ENCODE results near the gene VWA2. TPM values are rescaled to one million over a fixed set of nuclear protein-coding genes. Genes with fewer than 3 reads are reported as not detected.

VWA2 gene
- total and polyA plus RNA-seq, 10 of the 15 experiments (the other 5 are each of a cell fraction or from before 2014, with no cell fraction given): 0.03 TPM; not detected in 9

DNA sequence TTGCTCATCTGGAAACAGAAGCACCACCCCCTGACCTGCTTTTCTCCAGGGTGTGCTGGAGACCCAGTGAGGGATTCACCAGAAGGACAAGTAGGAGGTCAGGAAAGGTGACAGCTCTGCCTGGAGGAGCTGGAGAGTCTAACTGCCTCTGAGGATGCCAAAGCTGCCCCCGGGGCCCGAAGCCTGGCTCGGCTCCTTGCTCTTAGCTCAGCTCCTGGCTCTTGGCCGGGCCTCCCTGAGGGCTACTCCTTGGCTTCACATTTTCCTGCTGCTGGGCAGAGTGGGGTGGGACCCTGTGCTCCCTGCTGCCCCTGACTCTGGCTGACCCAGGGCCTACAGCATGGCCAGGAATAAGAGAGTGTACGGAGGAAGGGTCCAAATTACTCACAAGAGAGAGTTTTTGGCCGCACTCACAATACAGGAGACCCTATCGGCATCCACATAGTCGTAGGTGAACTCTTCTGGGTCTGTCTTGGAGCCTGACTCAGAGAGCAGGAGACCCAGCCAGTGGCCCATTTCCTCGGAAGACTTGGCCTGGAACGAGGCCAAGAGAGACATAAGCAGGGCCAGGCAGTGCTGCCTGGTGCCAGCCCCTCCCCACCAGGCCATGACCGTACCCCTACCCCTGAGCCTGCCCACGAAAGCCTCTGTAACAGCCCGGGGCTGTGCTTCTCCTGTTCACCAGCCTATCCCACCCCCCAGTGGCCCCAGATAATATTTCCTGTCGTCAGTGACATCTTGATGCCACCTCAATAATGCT, 63.1 kb downstream of the VWA2 start:
- TF ChIP-seq BCL11A (IDR thresholded peaks at IDR 0.05; ENCODE audit: low read depth, low read length) (no peak), IRF5 (IDR thresholded peaks at IDR 0.05; ENCODE audit: borderline replicate concordance) (no peak), NFIC (IDR thresholded peaks at IDR 0.05; ENCODE audit: low read depth, low read length) (no peak), NKRF (conservative IDR thresholded peaks at IDR 0.05) (no peak), JUND (IDR thresholded peaks at IDR 0.05; ENCODE audit: low read depth, low read length) (no peak)
- Histone ChIP-seq H3K79me2 (ENCODE audit: control insufficient read depth, insufficient read depth, low read length) (no peaks in the 10 kb centered on the region), H3K9me3 (replicated peaks; ENCODE audit: control insufficient read depth, insufficient read depth, low read length) (no peaks in the 10 kb centered on the region; the same call in 2 of the 3 replicates), H3K4me2 (ENCODE audit: control insufficient read depth, insufficient read depth) (no peak overlapping the region), H3K36me3 (ENCODE audit: control insufficient read depth in 2 of 2, insufficient read depth in 2 of 2, low read length in 1 of 2) (no peaks in the 10 kb centered on the region), H3K27ac (ENCODE audit: control insufficient read depth, insufficient read depth) (no peak overlapping the region), H3K9ac (ENCODE audit: control insufficient read depth, insufficient read depth, low read length) (no peak overlapping the region), H4K20me1 (ENCODE audit: control insufficient read depth, insufficient read depth) (no peaks in the 10 kb centered on the region), H2AFZ (ENCODE audit: control insufficient read depth, low read depth, low read length) (no peak overlapping the region), H3K4me1 (ENCODE audit: control insufficient read depth, insufficient read depth, low read length) (peaks cover 8% of the 10 kb centered on the region), H3K27me3 (replicated peaks in 1 of 2; ENCODE audit: control insufficient read depth in 2 of 2, insufficient read depth in 2 of 2, low read length in 1 of 2) (no peaks in the 10 kb centered on the region), H3K4me3 (no peak overlapping the region)
- no peak for FAIRE-seq
- intact Hi-C loops (cut with micrococcal nuclease; ENCODE audit: unreplicated experiment) (loop anchor here (5.0 kb wide), 3 partner anchors 245 to 505 kb away; no protein-coding TSS in a partner anchor), in situ Hi-C loops (cut with MboI) (loop anchor here (5.0 to 25.0 kb wide), 4 partner anchors 90 to 823 kb away; no protein-coding TSS in a partner anchor)
- SMC1A ChIA-PET (ENCODE audit: uncharacterized antibody, unreplicated experiment): interaction anchor here (2.7 kb wide), 1 partner anchor 156 kb away, joined by 30 read pairs; no protein-coding TSS in a partner anchor
- CTCF ChIA-PET: interaction anchor here (2.0 to 3.3 kb wide), 10 partner anchors 24 to 247 kb away, joined by 5 to 58 read pairs (median 16); no protein-coding TSS in a partner anchor
- RAD21 ChIA-PET (ENCODE audit: unreplicated experiment): interaction anchor here (1.6 kb wide), 1 partner anchor 21 kb away, joined by 5 read pairs; no protein-coding TSS in a partner anchor
- no TSS peak for BruUV-seq (replicated peaks)
- WGBS (ENCODE audit: insufficient coverage, insufficient replicate concordance, low lambda C conversion rate, missing lambda C conversion rate): 46% methylated on average over 14 of the region's 14 CpGs
- POLR2A ChIA-PET: no interaction called here
- DNase-seq (ENCODE audit: low read depth, low spot score): no peak
- no peak for ATAC-seq
